Suppressor macrophage treated with lipopolysaccharide for 1 hour (primary cell): Measurements from ENCODE around the gene PSKH1.
A peak's percentile ranks its signal among the peaks of the same experiment; 100 is the strongest.
"Not testable (repeated sequence)": the region's sequence is repeated elsewhere in the genome, so short reads cannot be mapped to it uniquely, and the experiment has no call there.

Source experiments
- DNase-seq, 3 donors: peaks; one replicate each; pipeline ENCODE4 v3.0.0-alpha.2; 2020 to 2022

PSKH1 gene

DNA sequence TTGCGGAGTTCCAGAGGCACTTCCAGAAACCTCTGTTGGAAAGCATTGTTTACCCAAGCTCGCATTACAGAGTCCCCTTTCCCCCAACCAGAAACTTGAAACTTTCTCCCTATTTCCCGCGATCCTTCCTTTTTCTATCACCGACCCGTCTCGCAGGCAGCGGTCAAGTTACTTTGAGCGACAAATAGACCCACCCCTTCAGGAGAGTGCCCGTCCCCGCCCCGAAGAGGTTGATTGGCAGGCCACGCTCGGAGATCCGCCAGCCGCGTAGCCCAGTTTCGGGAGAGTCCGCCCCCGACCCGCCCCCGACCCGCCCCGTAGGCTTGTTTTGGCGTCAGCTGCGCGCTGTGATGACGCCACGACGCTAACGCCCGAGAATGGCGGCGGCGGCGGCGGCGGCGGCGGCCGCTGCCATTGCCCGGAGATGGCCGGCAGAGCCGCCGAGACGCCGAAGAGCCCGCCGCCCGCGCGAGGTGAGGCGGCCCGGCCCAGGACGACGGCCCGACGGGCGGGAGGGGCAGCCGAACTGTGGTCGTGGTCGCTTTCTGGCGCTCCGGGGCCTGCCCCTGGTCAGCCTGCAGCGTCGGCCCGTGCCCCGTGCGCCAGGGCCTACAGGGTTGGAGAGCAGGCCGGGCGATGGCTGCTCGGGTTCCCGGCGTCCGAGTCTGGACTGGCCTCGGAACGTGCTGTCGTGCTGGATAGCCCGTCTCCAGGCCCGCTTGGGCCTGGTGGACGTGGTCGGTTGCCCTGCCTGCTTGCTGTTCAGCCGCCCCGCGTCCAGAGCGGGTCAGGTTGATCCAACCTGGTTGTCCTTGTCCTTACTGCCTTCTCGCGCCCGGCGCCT is at the start of gene PSKH1:
Gene PSKH1 (plus strand): TSS at position 356 of the 844 bp plus-strand sequence. CDS start 15,496 bp downstream, outside the sequence.
- peak; percentile 97 to 99 (median 99) for DNase-seq

- no peak for DNase-seq
Observed at GRCh38 chr16:67843343-67843765, 49.7 kb upstream of the PSKH1 start.

GRCh38 chr16:67844497-67844896 is 48.6 kb upstream of the PSKH1 start:
- no peak for DNase-seq

- DNase-seq, result peak; percentile 36 to 47 (median 45)
Observed at GRCh38 chr16:67845291-67846062, 47.6 kb upstream of the PSKH1 start.

- DNase-seq, result no peak
Observed at GRCh38 chr16:67846063-67846319, 47.1 kb upstream of the PSKH1 start.

DNA sequence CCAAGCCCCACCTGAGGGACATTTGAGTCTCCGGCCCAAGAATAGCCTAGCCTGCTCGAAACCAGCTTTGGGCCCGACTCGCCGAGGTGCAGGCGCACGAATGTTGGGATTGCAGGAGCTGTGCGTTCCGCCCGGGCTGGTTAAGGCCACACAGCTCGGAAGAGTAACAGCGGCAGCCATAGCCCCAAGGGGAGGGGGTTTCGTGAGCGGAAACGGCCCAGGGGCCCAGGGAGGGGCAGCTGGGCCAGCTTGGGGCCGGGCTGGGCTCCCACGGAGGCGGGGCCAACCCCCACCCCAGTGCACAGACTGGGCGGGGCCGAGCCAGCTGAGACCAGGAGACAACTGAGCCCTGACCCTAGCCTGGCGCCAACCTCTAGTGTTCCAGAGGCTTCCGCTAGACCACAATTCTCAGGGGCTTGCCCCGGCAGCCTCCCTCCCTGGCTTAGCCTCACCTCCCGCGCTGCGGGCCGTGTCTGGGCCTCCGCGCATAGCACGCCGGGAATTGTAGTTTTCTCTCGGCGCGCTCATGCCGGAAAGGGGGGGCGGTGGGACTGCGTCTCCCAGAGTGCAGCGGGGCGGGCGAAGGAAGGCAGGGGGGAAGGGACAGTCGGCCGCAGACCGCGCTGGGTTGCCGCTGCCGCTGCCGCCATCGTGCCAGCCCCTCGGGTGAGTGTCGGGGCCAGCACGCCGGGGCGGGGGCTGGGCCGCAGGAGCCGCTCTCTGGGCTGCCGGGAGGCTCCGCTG is 46.6 kb upstream of the PSKH1 start, which contains the start of gene NUTF2:
Gene NUTF2 (plus strand): TSS at position 614 of the 744 bp plus-strand sequence. CDS start 18,198 bp downstream, outside the sequence.
- peak; percentile 94 to 97 (median 96) for DNase-seq

DNA sequence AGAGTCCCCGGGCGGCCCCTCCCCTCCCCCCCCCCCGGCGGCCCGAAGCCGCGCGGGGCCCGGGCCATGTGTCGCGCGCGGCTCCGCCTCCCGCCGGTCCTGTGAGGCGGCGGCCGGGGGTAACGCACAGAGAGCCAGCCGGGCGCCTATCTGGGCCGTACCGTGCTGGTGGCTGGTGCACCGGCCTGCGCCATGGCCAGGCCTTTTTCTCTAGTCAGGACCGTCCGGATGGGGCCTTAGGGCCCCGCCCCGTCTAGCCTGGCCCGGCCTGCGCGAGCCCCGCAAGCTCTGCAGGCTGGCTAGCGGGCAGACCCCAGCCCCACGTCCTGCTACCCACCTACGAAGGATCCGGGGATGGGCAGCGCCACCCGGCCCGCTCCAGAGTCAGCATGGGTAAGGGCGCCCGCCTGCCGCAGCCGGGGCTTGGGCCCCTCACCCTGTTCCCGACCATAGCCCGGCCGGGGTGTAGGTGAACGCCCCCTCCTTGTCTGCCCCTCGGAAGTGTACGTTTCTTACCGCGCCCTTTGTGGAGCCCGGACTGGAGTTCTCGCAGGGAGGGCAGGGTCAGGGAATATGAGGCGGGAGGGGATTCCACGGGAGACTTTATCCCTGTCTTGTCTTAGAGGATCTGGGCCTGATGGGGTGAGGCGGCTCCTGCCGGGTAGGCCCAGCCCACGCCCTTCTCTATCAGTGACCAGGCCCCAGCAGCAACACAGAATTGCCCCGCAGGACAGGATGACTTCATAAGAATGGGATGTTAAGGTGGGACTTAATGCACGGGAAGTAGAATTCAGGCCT is 45.8 kb upstream of the PSKH1 start, which contains the start of gene CENPT:
Gene CENPT (minus strand): TSS at position 630 of the 798 bp plus-strand sequence. CDS start 13,834 bp downstream, outside the sequence.
- DNase-seq, result peak; percentile 78 to 92 (median 81)

- no peak for DNase-seq
Observed at GRCh38 chr16:67848118-67848517, 44.9 kb upstream of the PSKH1 start.

- no peak for DNase-seq
Observed at GRCh38 chr16:67853670-67854069, 39.4 kb upstream of the PSKH1 start.

- DNase-seq, result no peak
Observed at GRCh38 chr16:67855789-67856188, 37.3 kb upstream of the PSKH1 start.

DNA sequence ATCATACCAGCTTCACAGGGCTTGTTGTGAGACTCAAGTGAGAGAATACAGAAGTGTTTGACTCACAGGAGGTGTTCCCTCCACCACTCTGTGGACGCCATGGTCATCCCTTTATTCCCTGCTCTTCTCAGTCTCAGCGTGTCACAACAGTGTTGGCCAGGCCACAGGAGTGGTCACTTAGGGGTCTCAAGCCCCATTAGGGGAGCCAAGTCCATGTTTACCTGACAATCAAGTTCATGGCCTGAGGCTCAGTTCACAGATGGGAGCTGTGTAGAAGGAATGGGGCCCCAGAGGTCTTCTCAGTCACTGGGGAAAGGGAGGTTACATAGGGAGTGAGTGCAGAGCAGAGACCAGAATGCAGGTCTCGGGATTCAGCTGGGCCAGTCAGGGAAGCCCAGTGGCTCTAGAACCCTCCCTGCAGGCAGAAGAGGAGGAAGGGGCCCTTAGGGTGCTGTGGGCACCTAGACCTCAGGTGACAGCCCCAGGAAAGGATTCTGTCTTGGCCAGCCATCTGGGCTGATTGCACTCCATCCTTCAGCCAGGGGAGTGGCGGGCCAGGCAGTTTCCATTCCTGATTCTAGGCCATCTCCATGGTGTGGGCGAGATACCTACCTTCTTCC is 36.0 kb upstream of the PSKH1 start:
- DNase-seq, result no peak

GRCh38 chr16:67857547-67858233 is 35.4 kb upstream of the PSKH1 start:
- peak; percentile 93 to 97 (median 95) for DNase-seq

DNA sequence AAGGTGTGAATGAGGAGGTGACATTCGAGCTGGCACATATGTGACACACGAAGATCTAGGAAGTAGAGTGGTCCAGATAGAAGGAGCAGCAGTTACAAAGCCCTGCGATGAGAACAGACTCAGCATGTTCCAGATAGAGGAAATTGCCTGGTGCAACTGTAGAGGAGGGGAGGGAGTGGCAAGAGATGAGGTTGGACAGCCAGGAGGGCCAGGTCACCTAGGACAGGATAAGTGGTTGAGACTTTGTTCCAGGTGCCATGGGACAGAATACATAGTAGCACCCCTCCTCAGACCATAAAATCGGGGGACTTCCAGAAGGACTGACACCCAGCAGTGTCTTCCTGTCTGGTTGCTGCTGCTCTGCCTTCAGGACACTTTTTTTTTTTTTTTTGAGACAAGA is 34.6 kb upstream of the PSKH1 start:
- peak in 1 of 3 donors; percentile 9 for DNase-seq

GRCh38 chr16:67860589-67861398 is 32.3 kb upstream of the PSKH1 start:
- DNase-seq, result peak in 1 of 3 donors; percentile 27

- DNase-seq, result no peak
Observed at GRCh38 chr16:67861877-67862276, 31.2 kb upstream of the PSKH1 start.

DNA sequence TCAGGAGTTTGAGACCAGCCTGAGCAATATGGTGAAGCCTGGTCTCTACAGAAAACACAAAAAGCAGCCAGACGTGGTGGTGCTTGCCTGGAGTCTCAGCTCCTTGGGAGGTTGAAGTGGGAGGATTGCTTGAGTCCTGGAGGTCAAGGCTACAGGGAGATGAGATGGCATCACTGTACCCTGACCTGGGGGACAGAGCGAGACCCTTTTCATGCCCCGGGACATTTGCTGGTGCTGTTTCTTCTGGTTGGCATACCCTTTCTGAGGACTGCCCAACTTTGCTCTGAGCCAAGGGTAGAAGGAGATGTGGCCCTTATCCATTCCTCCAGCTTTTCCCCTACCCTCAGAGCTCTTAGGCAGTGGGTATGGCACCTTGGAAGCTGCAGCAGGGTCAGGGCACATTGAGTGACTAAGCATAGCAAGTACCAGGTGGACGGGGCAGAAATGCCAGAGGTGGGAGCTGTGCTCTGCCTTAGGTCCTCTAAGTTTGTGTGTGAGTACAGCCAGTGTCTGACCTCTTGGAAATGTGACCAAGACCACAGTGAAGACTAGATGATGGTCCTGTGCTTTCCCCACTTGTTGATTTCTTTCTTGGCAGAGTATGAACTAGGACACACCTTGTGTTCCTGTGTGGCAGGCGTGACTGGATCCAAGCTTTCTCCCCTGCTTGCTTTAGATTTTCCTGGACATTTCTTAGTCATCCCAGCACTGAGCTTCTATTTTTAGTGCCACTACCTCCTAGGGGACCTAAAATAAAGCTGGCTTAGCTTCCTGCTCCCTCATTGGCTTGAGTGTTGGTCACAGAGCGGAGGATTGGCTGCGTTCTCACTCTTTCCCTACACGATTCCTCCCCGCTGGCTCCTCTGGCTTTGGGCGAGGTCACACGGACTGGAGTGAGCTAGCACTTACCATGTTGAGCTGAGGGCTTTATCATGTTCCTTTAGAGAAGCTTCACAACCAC is 30.2 kb upstream of the PSKH1 start:
- no peak for DNase-seq

- DNase-seq, result not testable (repeated sequence)
Observed at GRCh38 chr16:67864044-67864443, 29.0 kb upstream of the PSKH1 start.

DNA sequence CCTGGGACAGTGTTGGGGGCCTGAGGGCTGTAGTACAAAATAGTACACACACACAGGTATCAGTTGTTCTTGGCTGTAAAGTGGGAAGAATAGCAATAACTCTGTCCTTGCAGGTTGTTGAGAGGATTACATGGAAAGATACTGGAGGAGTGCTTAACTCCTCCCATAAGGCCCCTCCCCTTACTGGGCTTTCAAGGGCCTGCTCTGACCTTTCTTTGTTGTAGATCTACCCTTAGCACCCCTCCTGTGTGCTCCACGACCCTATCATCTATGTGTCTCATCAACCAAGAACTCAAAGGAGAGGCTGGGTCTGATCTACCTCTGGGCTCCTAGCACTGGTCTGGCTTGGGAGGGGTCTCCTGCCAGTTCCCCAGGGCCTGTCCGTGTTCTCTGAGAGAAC is 28.5 kb upstream of the PSKH1 start:
- no peak for DNase-seq

DNA sequence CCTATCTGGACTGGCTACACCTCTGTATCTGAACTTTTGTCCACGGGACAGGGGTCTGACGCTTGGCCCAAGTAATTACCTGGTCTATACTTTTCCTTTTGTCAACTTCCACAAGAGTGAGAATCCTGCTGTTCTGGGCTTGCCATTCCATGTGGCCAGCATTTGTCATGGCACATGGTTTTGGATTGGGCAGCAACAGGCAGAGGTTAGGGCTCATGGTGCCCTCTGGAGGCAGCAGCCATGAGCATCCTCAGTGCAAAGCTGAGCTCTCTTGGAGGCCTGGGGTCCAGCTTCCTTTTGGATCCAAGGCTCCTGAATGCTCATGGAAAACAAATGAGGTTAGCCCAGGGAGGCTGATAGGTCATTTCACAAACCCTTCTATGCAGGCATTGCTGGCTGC is 27.7 kb upstream of the PSKH1 start:
- peak; percentile 66 to 73 (median 68) for DNase-seq
